IPS DF 4.7 (cell line): ENCODE results near the gene SCAMP2.

ENCODE experiments used
- DNase-seq: peaks from one replicate; pipeline ENCODE4 v3.0.0-alpha.2; 2013; ENCODE audit warnings: low spot score; ENCODE audit errors: extremely low read depth

SCAMP2 gene

DNA sequence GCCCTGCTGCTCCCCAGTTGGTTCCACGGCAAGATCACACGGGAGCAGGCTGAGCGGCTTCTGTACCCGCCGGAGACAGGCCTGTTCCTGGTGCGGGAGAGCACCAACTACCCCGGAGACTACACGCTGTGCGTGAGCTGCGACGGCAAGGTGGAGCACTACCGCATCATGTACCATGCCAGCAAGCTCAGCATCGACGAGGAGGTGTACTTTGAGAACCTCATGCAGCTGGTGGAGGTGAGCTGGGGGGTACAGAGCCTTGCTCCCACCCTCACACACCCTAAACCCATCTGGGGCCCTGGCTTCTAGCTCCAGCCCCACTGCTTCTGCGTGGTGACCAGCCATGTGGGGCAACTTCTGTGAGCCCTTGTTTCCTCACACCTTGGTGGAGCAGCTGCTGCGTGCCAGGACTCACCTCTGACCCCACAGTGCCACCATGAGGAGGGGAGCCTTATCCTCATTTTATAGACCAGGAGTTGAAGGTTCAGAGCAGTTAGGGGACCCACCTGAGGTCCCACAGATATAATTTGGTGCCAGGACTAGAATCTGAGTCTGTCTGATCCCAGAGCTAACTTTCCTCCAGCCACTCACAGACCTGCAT is 73.8 kb downstream of the SCAMP2 start:
- DNase-seq: no peak

DNA sequence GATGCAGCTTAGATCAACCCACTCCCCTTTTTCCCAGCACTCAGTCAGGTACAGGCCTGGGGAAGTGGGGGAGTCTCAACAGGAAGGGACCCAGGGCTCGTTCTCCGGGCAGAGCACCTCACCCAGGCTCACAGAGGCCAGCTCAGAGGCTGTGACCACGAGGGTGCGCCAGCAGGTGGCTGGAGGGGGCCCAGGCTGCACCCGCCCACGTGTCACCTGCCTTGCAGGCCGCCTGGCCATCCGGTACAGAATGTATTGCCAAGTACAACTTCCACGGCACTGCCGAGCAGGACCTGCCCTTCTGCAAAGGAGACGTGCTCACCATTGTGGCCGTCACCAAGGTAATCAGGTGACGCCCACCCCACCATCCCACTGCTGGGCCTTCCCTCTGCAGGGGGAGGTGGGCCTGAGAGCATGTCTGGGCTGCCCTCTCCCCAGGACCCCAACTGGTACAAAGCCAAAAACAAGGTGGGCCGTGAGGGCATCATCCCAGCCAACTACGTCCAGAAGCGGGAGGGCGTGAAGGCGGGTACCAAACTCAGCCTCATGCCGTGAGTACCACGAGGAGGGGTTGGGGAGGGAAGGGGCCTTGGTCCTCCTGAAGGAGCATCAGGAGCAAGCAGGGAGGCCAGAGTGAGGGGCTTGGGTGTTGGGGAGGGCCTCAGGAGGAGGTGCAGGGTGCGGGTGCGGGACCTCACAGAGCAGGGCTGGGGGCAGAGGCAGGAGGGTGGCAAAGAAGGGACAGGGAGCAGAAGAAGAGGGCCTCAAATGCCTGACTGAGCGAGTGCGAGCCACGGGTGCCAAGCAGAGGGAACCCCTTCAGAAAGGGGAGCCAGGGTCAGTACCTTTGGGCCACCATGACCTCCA is 74.5 kb downstream of the SCAMP2 start:
- DNase-seq: no peak

DNA sequence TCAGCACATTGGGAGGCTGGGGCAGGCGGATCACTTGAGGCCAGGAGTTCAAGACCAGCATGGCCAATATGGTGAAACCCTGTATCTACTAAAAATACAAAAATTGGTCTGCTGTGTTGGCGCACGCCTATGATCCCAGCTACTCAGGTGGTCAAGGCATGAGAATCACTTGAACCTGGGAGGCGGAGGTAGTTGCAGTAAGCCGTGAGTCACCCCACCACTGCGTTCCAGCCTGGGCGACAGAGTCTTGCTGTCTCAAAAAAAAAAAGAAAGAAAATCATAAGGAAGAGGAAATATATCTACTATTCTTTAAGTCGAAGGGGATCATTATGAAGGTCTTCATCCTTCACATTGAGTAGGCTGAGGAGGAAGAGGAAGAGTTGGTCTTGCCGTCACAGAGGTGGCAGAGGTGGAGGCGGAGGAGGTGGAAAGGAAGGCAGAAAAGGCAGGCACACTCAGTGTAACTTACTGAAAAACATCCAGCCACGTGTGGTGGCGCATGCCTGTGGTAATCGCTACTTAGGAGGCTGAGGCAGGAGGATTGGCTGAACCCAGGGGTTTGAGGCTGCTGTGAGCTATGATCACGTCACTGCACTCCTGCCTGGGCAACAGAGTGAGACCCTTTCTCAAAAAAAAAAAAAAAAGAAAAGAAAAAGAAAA is 77.1 kb downstream of the SCAMP2 start:
- no peak for DNase-seq

DNA sequence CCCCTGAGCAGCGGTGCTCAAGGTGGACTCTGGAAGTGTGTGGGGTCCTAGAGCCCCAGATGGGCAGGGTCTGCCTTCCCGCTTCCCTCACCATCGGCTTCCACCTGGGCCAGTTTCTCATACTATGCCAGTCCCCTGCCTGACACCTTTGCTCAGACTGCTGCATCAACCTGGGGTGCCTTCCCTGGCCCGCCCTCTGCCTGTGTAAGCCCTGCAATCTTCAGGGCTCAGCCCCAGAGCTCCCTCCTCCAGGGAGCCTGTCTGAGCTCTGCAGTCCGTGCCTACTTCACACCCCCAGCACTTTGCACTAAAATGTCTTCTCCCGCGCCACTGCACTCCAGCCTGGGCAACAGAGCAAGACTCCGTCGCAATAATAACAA is 78.2 kb downstream of the SCAMP2 start:
- no peak for DNase-seq

DNA sequence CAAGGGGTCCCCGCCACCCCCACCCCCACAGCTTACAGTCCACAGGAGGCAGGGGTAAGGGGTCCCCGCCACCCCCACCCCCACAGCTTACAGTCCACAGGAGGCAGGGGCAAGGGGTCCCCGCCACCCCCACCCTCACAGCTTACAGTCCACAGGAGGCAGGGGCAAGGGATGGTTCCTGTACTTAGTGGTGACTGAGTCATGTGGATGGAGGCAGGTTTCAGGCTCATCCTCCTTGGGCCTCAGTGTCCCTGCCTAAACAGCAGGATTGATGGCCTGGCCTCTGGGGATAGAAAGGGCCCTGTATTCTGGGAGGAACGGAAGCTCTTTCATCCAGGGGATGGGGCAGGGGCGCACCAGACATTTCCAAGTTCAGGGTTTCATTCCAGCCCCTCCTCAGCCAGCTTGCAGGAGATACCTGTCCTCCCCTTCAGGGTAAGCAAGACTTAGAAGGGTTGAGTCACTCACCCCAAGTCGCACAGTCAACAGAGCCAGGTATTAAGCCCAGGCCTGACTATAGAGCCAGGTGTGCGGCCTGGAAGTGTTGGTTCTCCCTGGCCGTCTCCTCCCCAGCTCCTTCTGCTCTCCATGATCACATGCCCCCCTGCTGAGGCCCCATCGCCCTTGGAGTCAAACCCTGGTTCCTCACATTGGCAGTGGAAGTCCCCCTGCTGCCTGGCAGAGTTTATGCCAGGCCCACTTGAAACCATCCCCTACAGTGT is 78.8 kb downstream of the SCAMP2 start:
- no peak for DNase-seq
